HG03378 (cell line): ENCODE results near the gene EZH1.

Experiments used
- ATAC-seq: cut with Tn5 transposase; IDR thresholded peaks from one replicate; pipeline ENCODE4 v1.9.1; 2021; ENCODE audit warnings: mild to moderate bottlenecking, moderate library complexity; ENCODE audit not compliant: unreplicated experiment

EZH1 gene

DNA sequence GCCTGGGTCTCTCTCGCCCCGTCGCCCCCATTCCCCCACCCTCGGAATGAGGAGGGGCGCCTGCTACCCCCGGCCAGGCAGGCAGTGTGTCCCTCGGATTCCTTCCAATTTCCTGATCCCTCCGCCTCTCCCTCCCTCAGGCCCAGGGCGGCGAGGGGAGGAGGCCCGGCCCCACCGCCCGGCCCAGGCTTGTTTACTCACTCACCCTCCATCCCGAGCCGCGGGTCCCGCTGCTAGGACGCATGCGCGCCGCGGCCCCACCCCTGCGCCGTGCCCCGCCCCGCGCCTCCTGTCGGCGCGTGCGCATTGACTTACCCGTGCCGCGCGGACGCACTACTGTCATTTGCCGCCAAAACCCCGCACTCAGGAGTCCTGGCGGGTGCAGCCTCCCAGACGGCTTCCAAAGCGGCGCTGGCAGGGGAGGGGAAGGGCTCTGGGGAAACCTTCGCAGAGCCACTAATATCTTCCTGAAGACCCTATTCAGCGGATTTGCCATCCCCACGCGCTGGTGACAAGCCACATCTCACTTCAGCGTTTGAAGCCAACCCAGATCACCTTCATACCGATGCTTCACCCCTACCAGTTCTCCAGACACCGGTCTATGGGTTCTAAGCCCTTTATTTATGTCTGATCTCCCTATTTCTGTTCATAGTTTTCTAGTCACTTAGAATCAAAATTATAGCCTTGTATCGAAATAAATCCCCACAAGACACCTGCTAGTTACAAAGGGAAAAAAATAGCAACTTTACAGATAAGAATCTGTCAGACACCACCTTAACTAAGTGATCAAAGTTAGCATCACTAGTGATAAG, at the start of gene EZH1:
Gene EZH1, minus strand, starts transcription at position 235 of the 812 bp plus-strand sequence. CDS start 16,099 bp downstream, outside the sequence.
- peak; percentile 59 for ATAC-seq

DNA sequence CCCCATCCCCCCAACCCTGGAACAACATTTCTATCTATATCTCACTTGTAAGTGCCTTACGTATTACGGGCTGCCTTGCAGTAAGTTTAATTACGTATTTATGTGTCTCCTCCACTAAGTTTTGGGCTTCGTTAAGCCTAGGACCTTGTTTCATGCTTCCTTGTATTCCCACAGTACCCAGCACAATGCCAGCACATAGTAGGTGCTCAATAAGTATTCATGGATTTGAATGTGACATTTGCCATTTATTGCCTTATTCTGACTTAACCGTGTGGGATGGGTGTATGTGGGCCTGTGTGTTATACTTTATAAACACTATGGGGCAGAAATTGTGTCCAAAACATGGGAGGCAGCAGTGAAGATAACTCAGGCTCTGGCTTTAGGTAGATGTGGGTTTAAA, 47.7 kb upstream of the EZH1 start:
- ATAC-seq = no peak

DNA sequence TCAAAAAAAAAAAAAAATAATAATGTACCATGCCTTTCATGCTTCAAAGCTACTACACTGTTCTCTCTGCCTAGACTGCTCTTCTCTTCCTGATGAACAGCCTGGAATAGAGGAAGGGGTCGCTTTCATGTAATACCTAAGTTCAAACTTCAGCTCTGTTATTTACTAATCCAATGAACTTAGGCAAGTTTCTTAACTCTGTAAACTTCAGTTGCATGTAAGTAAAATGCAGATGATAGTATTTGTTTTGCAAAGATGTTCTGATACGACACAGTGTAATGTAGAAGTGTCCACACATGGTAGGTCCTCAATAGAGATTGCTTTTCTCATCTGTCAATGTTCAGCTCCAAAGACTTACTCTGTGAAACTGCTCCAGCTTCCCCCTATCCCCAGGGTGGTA, 47.1 kb upstream of the EZH1 start:
- ATAC-seq = no peak

DNA sequence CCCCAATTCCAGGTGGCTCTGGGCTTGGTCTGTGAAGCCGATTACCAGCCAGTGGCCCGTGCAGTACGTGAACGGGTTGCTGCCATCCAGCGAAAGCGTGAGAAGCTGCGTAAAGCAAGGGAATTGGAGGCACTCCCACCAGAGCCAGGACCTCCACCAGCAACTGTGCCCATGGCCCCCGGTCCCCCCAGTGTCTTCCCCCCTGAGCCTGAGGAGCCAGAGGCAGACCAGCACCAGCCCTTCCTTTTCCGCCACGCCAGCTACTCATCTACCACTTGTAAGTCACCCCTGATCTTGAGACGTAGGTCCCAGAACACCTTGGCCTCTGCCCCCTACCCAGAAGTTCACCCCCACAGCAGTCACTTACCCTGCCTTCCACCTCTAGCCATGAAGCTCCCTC, 42.4 kb upstream of the EZH1 start:
- ATAC-seq = no peak

DNA sequence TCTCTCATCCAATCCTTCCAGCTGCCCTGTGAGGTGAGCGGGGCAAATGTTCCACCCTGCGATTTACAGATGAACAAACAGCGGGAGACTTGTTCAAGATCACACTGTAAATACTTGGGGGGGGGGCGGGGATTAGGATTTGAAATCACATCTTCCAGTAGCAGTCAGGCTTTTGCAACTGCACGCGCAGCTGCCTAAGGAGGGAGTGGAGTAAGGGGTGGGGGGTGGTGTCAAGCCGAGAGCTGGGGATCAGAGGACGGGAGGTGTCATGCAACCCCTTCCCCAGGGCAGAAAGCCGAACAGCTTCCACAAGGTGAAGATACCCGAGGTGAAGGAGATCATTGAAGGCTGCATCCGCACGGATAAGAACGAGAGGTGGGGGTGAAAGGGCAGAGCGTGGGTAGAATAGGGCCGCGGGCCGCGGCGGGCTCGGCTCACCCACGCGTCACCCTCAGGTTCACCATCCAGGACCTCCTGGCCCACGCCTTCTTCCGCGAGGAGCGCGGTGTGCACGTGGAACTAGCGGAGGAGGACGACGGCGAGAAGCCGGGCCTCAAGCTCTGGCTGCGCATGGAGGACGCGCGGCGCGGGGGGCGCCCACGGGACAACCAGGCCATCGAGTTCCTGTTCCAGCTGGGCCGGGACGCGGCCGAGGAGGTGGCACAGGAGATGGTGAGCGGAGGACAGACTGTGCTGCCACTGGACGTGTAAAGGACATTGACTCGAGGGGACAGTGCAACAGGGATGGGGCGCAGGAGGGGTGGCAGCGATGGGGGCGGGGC, 40.2 kb upstream of the EZH1 start:
- ATAC-seq = no peak

DNA sequence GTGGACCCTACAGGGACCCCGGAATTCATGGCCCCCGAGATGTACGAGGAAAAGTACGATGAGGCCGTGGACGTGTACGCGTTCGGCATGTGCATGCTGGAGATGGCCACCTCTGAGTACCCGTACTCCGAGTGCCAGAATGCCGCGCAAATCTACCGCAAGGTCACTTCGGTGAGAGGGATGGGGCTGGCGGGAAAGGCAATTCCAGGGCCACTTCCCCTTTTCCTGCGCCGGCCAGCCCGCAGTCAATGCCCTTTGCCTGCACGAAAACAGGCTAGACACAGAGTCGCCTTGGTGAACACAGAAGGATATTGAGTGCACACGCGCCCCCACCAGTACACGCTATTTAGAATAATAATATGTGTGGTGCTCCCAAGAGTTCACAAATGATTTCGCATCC, 39.6 kb upstream of the EZH1 start:
- ATAC-seq = no peak

DNA sequence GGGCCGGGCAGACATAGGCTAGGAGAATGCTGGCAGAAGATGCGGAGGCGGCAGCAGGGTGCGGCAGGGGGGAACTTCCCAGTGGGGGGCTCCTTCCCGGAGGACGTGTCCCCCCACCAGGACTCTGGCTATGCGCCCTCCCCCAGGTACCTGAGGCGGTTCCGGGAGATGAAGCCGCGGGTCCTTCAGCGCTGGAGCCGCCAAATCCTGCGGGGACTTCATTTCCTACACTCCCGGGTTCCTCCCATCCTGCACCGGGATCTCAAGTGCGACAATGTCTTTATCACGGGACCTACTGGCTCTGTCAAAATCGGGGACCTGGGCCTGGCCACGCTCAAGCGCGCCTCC, 38.9 kb upstream of the EZH1 start:
- ATAC-seq = no peak

DNA sequence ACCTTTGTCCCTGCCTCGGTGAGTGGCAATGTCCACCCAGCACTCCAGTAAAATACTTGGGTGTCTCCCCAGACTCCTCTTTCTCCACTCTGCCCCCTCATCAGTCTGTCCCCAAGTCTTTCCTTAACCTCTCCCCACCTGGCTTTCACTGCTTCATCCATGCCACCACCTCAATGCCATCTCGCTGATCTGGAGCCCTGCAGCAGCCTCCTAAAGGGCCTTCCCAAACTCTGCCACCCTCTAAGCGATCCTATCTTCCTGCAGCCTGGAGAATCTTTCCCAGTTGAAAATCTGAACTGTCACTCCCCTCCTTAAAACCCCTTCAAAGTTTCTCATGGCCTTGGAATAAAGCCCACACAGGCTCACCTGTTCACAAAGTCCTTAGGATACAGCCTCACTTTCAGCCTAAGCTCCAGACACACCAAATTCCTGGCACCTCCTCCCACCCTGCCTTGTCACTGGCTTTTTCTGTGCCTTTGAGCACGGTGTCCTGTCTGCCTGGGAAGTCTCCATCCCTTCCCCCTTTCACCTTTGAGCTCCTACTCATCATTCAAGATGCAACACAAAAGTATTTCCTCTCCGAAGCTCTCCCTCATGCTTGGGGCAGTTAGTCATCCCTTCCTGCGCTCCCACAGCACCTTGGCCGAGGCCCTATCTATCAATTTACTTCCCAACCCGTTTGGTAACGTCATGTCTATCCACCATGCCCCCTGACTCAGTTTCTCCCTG, 38.4 kb upstream of the EZH1 start:
- no peak for ATAC-seq

DNA sequence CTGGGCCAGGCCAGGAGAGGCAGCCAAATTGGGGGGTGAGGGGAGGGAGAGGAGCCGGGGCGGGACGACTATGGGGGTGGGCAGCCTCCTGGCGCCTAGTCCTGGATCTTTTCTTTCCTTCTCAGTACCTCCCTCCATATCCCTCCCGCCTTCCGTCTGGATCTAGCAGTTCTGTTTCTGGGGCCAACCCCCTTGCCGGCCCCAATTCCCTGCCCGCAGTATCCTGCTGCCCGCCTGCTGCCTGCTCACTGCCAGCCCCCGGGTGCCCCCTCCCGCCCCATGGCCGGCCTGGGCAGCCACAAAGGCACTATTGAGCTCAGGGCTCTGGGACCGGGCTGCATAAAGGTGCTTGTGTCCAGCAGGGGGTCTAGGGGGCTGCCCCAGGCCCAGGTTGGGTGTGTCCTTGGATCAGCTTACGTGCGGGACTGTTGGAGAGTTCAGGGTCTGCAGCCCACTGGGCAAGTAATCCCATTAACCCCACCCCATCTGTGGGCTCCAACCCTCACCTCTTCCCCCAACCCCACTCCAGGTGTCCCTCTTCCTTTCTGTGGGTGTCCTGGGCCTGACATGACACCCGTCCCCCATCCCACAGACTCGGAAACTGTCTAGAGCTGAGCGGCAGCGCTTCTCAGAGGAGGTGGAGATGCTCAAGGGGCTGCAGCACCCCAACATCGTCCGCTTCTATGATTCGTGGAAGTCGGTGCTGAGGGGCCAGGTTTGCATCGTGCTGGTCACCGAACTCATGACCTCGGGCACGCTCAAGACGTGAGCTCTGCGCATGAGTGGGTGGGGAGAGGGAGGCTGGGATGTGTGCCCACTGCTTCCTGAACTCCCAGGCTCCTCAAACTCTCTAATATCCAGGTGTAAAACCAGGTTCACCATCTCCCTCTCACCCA, 37.6 kb upstream of the EZH1 start:
- no peak for ATAC-seq

DNA sequence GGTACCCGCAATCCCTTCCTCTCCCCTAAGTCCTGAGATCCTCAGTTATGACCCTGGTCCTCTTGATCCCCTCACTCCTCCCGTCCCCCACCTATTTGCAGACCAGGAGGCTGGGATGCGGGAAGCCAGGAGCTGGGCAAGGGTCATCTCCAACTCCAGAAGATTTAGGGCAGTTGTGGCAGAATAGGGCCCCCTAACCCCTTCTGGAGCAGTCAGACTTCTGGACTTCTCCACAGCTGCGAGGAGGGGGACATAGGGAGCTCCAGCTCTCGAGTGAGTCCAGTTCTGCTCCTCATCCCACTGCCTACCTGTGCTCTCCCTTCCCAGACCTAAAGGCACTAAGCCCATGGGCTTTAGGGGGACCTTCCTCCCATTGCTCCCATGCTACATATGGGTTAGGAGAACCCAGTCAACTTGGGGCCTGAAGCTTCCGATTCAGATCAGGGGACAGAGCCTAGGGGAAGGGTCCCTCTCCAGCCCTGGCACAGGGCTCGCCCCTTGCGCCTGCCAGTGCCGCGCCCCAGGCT, 36.9 kb upstream of the EZH1 start:
- no peak for ATAC-seq

DNA sequence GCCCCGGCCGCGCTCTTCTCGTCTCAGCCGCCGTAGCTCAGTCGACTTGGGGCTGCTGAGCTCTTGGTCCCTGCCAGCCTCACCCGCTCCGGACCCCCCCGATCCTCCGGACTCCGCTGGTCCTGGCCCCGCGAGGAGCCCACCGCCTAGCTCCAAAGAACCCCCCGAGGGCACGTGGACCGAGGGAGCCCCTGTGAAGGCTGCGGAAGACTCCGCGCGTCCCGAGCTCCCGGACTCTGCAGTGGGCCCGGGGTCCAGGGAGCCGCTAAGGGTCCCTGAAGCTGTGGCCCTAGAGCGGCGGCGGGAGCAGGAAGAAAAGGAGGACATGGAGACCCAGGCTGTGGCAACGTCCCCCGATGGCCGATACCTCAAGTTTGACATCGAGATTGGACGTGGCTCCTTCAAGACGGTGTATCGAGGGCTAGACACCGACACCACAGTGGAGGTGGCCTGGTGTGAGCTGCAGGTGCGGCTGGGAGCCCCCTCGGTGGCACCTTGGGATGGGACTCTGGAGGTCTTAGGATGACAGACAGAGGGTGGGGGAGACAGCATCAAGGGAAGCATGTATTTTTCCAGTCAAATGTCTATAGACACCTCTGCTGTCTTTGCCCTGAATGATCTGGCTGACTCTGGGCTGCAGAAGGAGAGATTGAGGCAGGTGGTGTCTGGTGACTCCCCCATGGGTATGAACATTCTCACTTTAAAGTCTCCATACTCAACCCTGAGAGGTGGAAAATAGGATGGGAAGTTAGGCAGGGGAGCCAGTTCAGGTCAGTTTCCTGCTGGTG, 36.2 kb upstream of the EZH1 start:
- no peak for ATAC-seq

DNA sequence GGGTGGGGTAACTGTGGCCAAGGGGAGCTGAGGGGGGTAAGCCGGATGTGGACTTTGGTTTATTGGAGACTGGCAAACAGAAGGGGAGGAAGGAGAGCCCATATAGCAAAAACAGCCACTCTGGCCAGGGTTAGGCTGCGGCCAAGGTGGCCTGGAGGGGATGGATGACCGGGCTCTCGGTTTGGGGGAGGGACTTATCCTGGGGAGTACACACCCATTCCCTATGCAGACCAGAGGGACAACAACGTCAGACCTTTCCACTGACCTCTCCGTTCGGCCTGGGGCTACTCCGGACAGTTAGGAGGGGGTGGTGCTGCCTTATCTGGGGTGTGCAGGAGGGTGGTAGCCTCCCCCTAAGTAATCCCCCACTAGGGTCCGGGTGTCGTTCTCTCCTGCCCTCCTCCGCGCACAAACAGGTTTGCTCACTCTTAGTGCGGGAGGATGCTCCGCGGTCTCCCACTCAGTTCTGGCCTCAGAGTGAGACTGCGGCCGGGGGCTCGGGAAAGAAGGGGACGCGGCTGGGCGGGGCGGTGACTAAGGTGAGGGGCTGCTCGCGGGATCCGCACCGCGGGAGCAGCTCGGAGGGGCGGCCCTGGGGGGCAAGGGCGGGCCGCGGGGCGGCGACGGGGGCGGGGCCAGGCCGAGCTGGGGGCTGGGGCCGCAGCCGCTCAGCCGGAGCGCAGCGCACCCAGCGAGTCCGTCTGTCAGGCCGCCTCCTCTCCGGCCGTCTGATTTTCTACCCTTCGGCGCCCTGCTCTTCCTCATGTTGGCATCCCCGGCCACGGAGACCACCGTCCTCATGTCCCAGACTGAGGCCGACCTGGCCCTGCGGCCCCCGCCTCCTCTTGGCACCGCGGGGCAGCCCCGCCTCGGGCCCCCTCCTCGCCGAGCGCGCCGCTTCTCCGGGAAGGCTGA, 35.4 kb upstream of the EZH1 start, which contains the start of gene WNK4:
Gene WNK4, plus strand, starts transcription at position 675 of the 915 bp plus-strand sequence. Its CDS starts 89 bp downstream, at position 764.
- ATAC-seq = no peak

DNA sequence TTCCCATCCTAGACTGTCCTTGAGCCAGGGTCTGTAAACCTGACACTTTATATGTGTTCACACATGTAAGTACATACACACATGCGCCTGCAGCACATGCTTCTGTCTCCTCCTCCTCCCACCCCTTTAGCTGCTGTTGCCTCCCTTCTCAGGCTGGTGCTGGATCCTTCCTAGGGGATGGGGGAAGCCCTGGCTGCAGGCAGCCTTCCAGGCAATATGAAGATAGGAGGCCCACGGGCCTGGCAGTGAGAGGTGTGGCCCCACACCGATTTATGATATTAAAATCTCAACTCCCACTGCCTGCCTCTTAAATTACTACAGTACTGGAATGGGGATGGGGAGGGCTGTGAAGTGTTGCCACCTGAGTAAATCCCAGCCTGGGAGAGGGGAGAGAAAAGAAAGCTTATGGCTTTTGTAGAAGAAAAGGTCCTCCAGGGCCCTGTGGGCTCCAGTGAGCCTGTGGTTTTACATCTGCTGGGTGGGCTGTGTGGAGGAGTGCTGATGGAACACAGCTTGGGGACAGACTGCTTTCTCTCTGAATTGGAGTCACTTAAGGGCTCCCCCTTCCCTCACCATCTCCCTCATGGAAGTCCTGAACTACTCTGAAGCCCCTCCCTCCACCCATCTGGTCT, 34.6 kb upstream of the EZH1 start:
- no peak for ATAC-seq

DNA sequence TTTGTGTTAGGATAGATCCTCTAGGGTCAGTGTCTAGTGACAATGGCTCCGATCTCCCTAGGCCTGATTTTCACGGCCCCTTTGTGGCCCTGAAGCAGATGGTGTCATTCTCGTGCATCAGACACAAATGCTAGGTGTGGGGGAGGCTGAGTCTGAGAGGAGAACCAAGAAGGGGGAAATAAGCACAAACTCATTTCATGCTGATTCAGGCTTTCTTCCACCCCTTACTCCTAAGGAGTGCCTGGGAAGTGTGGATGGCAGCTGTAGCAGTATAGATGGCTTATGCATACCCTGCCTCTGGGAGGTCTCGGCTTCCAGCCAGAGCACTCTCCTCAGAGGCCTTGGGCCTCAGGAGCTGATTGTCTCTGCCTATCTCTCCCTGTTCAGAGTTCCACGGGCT, 33.7 kb upstream of the EZH1 start:
- no peak for ATAC-seq

DNA sequence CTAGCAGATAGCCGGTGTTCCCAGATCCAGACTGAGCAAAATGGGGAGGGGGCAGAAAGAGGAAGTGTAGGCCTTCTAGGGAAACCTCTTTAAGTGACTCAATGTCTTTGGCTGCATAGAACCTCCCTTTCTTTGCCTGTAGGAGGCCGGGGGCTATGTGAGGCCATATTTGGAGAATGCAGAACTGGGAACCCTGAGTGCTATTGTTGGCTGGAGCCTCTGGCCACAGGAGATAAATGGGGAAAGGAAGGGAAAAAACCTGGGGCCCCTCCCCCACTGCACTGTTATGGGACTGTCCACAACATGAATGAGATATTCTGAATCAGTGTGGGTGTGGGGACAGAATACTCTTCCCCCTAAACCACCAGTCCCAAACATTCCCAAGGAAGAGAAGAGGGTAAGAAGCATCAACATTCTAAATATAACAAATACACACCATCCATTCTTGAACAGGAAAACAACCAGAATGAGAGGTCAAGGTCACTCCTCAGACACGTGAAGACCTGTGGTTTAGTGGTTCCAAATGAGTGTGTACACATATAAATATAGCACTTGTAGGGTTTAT, 30.8 kb upstream of the EZH1 start:
- no peak for ATAC-seq

DNA sequence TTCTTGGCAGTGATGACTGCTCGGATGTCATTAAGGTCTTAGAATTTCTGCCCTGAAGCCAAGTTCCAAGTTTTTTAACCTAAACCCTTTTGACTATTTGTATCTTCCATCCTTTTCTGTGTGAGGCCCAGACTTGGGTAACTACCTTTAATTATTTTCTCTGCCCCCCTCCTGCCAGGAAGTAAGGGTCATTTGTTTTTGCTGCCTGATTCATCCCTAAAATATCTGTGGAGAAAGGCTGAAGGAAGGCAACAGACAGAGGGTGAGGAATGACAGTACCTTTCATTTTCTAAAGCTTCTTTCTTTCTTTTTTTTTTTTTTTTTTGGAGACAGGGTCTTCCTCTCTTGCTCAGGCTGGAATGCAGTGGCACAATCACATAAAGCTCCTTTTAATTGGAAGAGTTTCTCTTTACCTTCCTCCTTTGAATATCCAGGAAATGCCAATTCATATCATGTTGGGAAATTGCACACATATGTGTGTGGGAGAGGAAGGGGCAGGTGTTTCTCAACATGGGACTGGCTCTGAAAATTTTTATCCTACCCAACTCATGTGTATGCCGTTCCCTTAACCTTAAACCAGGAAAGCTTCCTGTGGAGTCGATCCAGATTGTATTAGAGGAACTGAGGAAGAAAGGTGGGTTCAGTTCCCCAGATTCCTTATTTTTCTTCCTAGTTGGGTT, 29.4 kb upstream of the EZH1 start:
- no peak for ATAC-seq
